HepG2 (cell line): ENCODE data around the gene CTNNA2. TPM values are rescaled to one million over a fixed set of nuclear protein-coding genes. Genes with fewer than 3 reads are reported as not detected.

Experiments
- ATAC-seq: fragments of 200-7000 bp; cut with Tn5 transposase; 3 replicates; pipeline ENCODE4 v1.9.1; 2020; ENCODE audit warnings: mild to moderate bottlenecking, moderate library complexity
- BruUV-seq: library from RNA; stranded (reverse); fragments of 400-500 nt; replicated peaks from 2 replicates; lab custom pipeline; 2021; lab: Mats Ljungman, UMichigan
- CTCF ChIA-PET: fragments of 300-600 bp; formaldehyde crosslinking; extraction: SDS; loops from one replicate; lab custom pipeline; 2021; ENCODE audit warnings: low total read pairs, inconsistent platforms, low intra/inter-chr PET ratio; lab: Yijun Ruan, JAX
- POLR2A ChIA-PET: fragments of 350-600 bp; sonication (Branson Sonifier 250); formaldehyde crosslinking; loops from one replicate; lab custom pipeline; 2020; ENCODE audit warnings: antibody characterized with exemption, inconsistent platforms; lab: Yijun Ruan, JAX
- DNase-seq: peaks from one replicate; pipeline ENCODE4 v3.0.0-alpha.2; 2015; ENCODE audit warnings: low spot score
- FAIRE-seq: peaks from 3 replicates; lab custom pipeline; 2011; peaks lifted over from hg19 to GRCh38; lab: Jason Lieb, UNC
- H2AFZ ChIP-seq: one replicate; pipeline ENCODE4 v1.6.1; 2011; ENCODE audit warnings: low read length, inconsistent platforms
- H3K27ac ChIP-seq: fragments of 300-600 bp; 3 replicates; pipeline ENCODE4 v1.8.0; 2011; ENCODE audit warnings: mixed run types, mild to moderate bottlenecking, mixed read lengths, low read length, inconsistent platforms; ENCODE audit not compliant: insufficient read depth; ENCODE audit errors: extremely low read length
- H3K27me3 ChIP-seq, 2 experiments: fragments of 200-600 bp in 1 of 2; 2 replicates in 1 of 2; 3 replicates in 1 of 2; pipeline versions ENCODE4 v1.6.0 to v1.8.0; 2011; ENCODE audit warnings: low read length in 2 of 2, mild to moderate bottlenecking in 2 of 2, moderate library complexity in 2 of 2, inconsistent platforms in 1 of 2; ENCODE audit not compliant: insufficient read depth in 2 of 2, control insufficient read depth in 1 of 2
- H3K36me3 ChIP-seq, 2 experiments: fragments of 200-600 bp in 1 of 2; replicated peaks in 1 of 2; 2 replicates in 1 of 2; 3 replicates in 1 of 2; pipeline versions ENCODE4 v1.5.1 to v1.8.0; 2011; ENCODE audit warnings: low read length in 2 of 2, inconsistent platforms in 1 of 2; ENCODE audit not compliant: insufficient read depth in 2 of 2, control insufficient read depth in 1 of 2
- H3K4me1 ChIP-seq: 2 replicates; pipeline ENCODE4 v1.5.1; 2012; ENCODE audit warnings: low read length, inconsistent platforms; ENCODE audit not compliant: insufficient read depth
- H3K4me2 ChIP-seq: 2 replicates; pipeline ENCODE4 v1.6.0; 2011; ENCODE audit warnings: low read depth, low read length, inconsistent platforms
- H3K4me3 ChIP-seq, 3 experiments: fragments of 200-600 bp in 1 of 3; sonication (generic), shearing (Covaris generic) in 1 of 3; replicated peaks in 1 of 3; 2 replicates each; pipeline ENCODE4 v1.5.1; 2011 to 2016; ENCODE audit warnings: low read length in 3 of 3, inconsistent platforms in 2 of 3, low read depth in 2 of 3, mild to moderate bottlenecking in 2 of 3, control low read depth in 1 of 3, mixed read lengths in 1 of 3; ENCODE audit not compliant: insufficient read depth in 1 of 3
- H3K79me2 ChIP-seq: one replicate; pipeline ENCODE4 v1.6.1; 2011; ENCODE audit warnings: low read length, inconsistent platforms; ENCODE audit not compliant: insufficient read depth
- H3K9ac ChIP-seq: 2 replicates; pipeline ENCODE4 v1.6.0; 2011; ENCODE audit warnings: mild to moderate bottlenecking, low read depth, low read length, inconsistent platforms; ENCODE audit not compliant: insufficient read depth
- H3K9me3 ChIP-seq: 2 replicates; pipeline ENCODE4 v1.5.1; 2012; ENCODE audit warnings: mild to moderate bottlenecking, low read length
- H4K20me1 ChIP-seq: 2 replicates; pipeline ENCODE4 v1.6.0; 2011; ENCODE audit warnings: inconsistent platforms, mild to moderate bottlenecking, low read length, moderate library complexity; ENCODE audit not compliant: insufficient read depth
- EEA1 ChIP-seq: sonication (generic); formaldehyde crosslinking; IDR thresholded peaks from 2 replicates; pipeline ENCODE4 v1.5.1; 2020; ENCODE audit warnings: mild to moderate bottlenecking, missing genetic modification reagents, borderline replicate concordance
- EHMT2 ChIP-seq: fragments of 200-600 bp; sonication (generic); IDR thresholded peaks from 2 replicates; pipeline ENCODE4 v1.7.0; 2017; ENCODE audit warnings: antibody characterized with exemption, low read depth, low read length, borderline replicate concordance
- MTF1 ChIP-seq: sonication (generic); formaldehyde crosslinking; IDR thresholded peaks from 2 replicates; pipeline ENCODE4 v1.5.0; 2020; ENCODE audit warnings: missing genetic modification reagents
- PTBP1 ChIP-seq: fragments of 200-400 bp; formaldehyde crosslinking; IDR thresholded peaks from 2 replicates; pipeline ENCODE4 v1.6.1; 2018; ENCODE audit warnings: low read length, low read depth; ENCODE audit not compliant: poor library complexity, severe bottlenecking
- TBP ChIP-seq: sonication (generic); formaldehyde crosslinking; IDR thresholded peaks from 2 replicates; pipeline ENCODE4 v1.5.0; 2020; ENCODE audit warnings: missing genetic modification reagents
- ZNF414 ChIP-seq: sonication (generic); formaldehyde crosslinking; IDR thresholded peaks from 2 replicates; pipeline ENCODE4 v1.5.0; 2020; ENCODE audit warnings: missing genetic modification reagents
- ZNF766 ChIP-seq: sonication (generic); formaldehyde crosslinking; IDR thresholded peaks from 2 replicates; pipeline ENCODE4 v1.5.0; 2020; ENCODE audit warnings: missing genetic modification reagents, borderline replicate concordance
- WGBS: methylation state at CpG from one replicate; pipeline ENCODE4 v1.1.6; 2017; ENCODE audit warnings: low lambda C conversion rate; 5-methylcytosine and 5-hydroxymethylcytosine counted together
- in situ Hi-C: cut with HindIII; loops from 2 replicates; pipeline ENCODE4 v1.10.0; 2017; ENCODE audit warnings: low pct_unique_long_range_greater_than_20kb; ENCODE audit not compliant: extremely low pct_ligation_motif_present
- intact Hi-C: fragments of 100-400 bp; cut with micrococcal nuclease; formaldehyde crosslinking; loops from one replicate; pipeline ENCODE4 v1.10.0; 2022; ENCODE audit not compliant: unreplicated experiment
- polyA plus RNA-seq, 8 experiments: library from polyadenylated mRNA; depleted of rRNA in 3 of 8; stranded (reverse) in 7 of 8; unstranded in 1 of 8; fragments of >200 nt; fragmentation: Illumina TruSeq in 4 of 8; extraction: Trizol in 4 of 8; gene quantifications; 2 replicates each; pipeline versions ENCODE4 v1.2.1 to v1.2.3, GENCODE V29; 2011 to 2016; ENCODE audit warnings: low read depth in 4 of 8, missing spikeins in 1 of 8, mixed read lengths in 1 of 8; ENCODE audit not compliant: insufficient read depth in 1 of 8
- total RNA-seq, 5 experiments: library from RNA; depleted of rRNA; stranded (reverse); fragments of >200 nt; fragmentation: Illumina TruSeq; extraction: Trizol; gene quantifications; 2 replicates each; pipeline ENCODE4 v1.2.3, GENCODE V29; 2016; ENCODE audit warnings: low read depth in 1 of 5
- TF ChIP-seq, protein P1 (sequence below): sonication (generic); formaldehyde crosslinking; IDR thresholded peaks from 2 replicates; pipeline ENCODE4 v1.5.0; 2020; ENCODE audit warnings: mild to moderate bottlenecking, missing genetic modification reagents
- TF ChIP-seq, protein P2 (sequence below): sonication (generic); formaldehyde crosslinking; IDR thresholded peaks from 2 replicates; pipeline ENCODE4 v1.5.0; 2020; ENCODE audit warnings: missing genetic modification reagents
- TF ChIP-seq, protein P3 (sequence below): sonication (generic); formaldehyde crosslinking; IDR thresholded peaks from 2 replicates; pipeline ENCODE4 v1.5.1; 2020; ENCODE audit warnings: mild to moderate bottlenecking, missing genetic modification reagents, moderate library complexity
- TF ChIP-seq, protein P4 (sequence below): sonication (generic); formaldehyde crosslinking; IDR thresholded peaks from 2 replicates; pipeline ENCODE4 v1.4.0; 2020; ENCODE audit warnings: mild to moderate bottlenecking, low read depth, missing genetic modification reagents

Gene CTNNA2
- total and polyA plus RNA-seq, 2 of the 13 experiments (the other 11 are each of a cell fraction or from before 2014, with no cell fraction given) = not detected

DNA sequence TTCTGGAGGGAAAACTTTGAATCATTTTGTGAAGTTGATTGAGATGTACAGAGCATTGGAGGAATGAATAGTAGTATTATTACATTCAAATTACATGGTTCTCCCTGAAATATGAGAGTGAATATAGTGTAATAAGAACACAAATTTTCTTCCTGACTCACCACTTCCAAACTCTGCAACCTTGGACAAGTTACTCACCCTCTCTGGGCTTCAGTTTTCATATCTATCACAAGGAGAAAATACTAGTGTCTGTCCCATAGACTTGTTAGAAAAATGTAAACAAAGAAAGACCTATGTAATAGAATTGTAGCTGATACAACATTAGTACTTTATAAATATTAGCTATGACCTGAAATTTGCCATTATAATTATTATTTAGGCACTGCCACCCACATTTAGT, 640.9 kb downstream of the CTNNA2 start:
- ChIA-PET CTCF (no interaction called here), POLR2A (no interaction called here)
- Histone ChIP-seq H4K20me1 (no peaks in the 10 kb centered on the region), H3K9me3 (no peaks in the 10 kb centered on the region), H2AFZ (no peak overlapping the region), H3K4me3 (no peak overlapping the region), H3K27ac (no peak overlapping the region), H3K36me3 (no peaks in the 10 kb centered on the region), H3K4me1 (no peaks in the 10 kb centered on the region), H3K79me2 (no peaks in the 10 kb centered on the region), H3K9ac (no peak overlapping the region), H3K27me3 (no peaks in the 10 kb centered on the region), H3K4me2 (no peak overlapping the region)
- intact Hi-C loops (no loop called here), in situ Hi-C loops (no loop called here)
- TF ChIP-seq PTBP1 = no peak
- TF ChIP-seq, protein P1, sequence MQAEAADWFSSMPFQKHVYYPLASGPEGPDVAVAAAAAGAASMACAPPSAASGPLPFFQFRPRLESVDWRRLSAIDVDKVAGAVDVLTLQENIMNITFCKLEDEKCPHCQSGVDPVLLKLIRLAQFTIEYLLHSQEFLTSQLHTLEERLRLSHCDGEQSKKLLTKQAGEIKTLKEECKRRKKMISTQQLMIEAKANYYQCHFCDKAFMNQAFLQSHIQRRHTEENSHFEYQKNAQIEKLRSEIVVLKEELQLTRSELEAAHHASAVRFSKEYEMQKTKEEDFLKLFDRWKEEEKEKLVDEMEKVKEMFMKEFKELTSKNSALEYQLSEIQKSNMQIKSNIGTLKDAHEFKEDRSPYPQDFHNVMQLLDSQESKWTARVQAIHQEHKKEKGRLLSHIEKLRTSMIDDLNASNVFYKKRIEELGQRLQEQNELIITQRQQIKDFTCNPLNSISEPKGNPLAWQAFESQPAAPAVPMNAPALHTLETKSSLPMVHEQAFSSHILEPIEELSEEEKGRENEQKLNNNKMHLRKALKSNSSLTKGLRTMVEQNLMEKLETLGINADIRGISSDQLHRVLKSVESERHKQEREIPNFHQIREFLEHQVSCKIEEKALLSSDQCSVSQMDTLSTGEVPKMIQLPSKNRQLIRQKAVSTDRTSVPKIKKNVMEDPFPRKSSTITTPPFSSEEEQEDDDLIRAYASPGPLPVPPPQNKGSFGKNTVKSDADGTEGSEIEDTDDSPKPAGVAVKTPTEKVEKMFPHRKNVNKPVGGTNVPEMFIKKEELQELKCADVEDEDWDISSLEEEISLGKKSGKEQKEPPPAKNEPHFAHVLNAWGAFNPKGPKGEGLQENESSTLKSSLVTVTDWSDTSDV (CRISPR knock-in tag) = no peak
- FAIRE-seq = no peak
- no peak for ATAC-seq
- BruUV-seq = no TSS peak
- DNase-seq = no peak

GRCh38 chr2:80154231-80154915, 641.5 kb downstream of the CTNNA2 start:
- BruUV-seq = no TSS peak
- DNase-seq = no peak
- Histone ChIP-seq H2AFZ (no peak overlapping the region), H3K27me3 (no peaks in the 10 kb centered on the region), H3K4me3 (no peak overlapping the region), H3K4me1 (no peaks in the 10 kb centered on the region), H3K9ac (no peak overlapping the region), H3K79me2 (no peaks in the 10 kb centered on the region), H3K9me3 (peaks cover 3% of the 10 kb centered on the region; the same call in 1 of the 2 replicates), H3K4me2 (no peak overlapping the region), H4K20me1 (no peaks in the 10 kb centered on the region), H3K27ac (no peak overlapping the region), H3K36me3 (no peaks in the 10 kb centered on the region)
- intact Hi-C loops (no loop called here), in situ Hi-C loops (no loop called here)
- no peak for ATAC-seq
- WGBS = 33% methylated on average over 7 of the region's 7 CpGs
- ChIA-PET POLR2A (no interaction called here), CTCF (no interaction called here)
- FAIRE-seq = no peak
- TF ChIP-seq MTF1 (CRISPR knock-in tag) (no peak), EEA1 (CRISPR knock-in tag) (no peak), ZNF414 (no peak), ZNF766 (CRISPR knock-in tag) (no peak), EHMT2 (no peak), TBP (CRISPR knock-in tag) (no peak)
- TF ChIP-seq, protein P2, sequence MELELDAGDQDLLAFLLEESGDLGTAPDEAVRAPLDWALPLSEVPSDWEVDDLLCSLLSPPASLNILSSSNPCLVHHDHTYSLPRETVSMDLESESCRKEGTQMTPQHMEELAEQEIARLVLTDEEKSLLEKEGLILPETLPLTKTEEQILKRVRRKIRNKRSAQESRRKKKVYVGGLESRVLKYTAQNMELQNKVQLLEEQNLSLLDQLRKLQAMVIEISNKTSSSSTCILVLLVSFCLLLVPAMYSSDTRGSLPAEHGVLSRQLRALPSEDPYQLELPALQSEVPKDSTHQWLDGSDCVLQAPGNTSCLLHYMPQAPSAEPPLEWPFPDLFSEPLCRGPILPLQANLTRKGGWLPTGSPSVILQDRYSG (CRISPR knock-in tag) = no peak
- TF ChIP-seq, protein P3, sequence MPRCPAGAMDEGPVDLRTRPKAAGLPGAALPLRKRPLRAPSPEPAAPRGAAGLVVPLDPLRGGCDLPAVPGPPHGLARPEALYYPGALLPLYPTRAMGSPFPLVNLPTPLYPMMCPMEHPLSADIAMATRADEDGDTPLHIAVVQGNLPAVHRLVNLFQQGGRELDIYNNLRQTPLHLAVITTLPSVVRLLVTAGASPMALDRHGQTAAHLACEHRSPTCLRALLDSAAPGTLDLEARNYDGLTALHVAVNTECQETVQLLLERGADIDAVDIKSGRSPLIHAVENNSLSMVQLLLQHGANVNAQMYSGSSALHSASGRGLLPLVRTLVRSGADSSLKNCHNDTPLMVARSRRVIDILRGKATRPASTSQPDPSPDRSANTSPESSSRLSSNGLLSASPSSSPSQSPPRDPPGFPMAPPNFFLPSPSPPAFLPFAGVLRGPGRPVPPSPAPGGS (CRISPR knock-in tag) = no peak
- TF ChIP-seq, protein P4, sequence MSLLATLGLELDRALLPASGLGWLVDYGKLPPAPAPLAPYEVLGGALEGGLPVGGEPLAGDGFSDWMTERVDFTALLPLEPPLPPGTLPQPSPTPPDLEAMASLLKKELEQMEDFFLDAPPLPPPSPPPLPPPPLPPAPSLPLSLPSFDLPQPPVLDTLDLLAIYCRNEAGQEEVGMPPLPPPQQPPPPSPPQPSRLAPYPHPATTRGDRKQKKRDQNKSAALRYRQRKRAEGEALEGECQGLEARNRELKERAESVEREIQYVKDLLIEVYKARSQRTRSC (CRISPR knock-in tag) = no peak
